HEK293 (cell line): ENCODE measurements around the gene KIF7.

Experiments used
- CTCF ChIA-PET: fragments of 350-600 bp; formaldehyde crosslinking; extraction: SDS; loops from one replicate; lab custom pipeline; 2021; ENCODE audit warnings: antibody characterized with exemption; lab: Yijun Ruan, JAX
- POLR2A ChIA-PET: fragments of 300-600 bp; formaldehyde crosslinking; extraction: SDS; loops from one replicate; lab custom pipeline; 2020; ENCODE audit warnings: antibody characterized with exemption, inconsistent platforms; lab: Yijun Ruan, JAX
- H3K27ac ChIP-seq: fragments of 200-500 bp; sonication (Bioruptor generic); 2 replicates; pipeline ENCODE4 v1.5.1; 2014; ENCODE audit warnings: low read depth, low read length, control low read depth, inconsistent platforms; ENCODE audit errors: extremely low read depth
- H3K36me3 ChIP-seq, 2 experiments: fragments of 200-500 bp in 1 of 2; sonication (Bioruptor generic) in 1 of 2; 1 replicate in 1 of 2; 2 replicates in 1 of 2; pipeline ENCODE4 v1.5.1; 2014 to 2017; ENCODE audit warnings: inconsistent platforms in 2 of 2, low read length in 2 of 2; ENCODE audit not compliant: control insufficient read depth in 2 of 2, insufficient read depth in 1 of 2
- H3K4me1 ChIP-seq: fragments of 200-500 bp; sonication (Bioruptor generic); 2 replicates; pipeline ENCODE4 v1.5.1; 2014; ENCODE audit warnings: mild to moderate bottlenecking, low read length, inconsistent platforms; ENCODE audit not compliant: control insufficient read depth, insufficient read depth
- H3K4me3 ChIP-seq: 2 replicates; pipeline ENCODE4 v1.5.1; 2011; ENCODE audit warnings: low read depth, mild to moderate bottlenecking, control low read depth, low read length, moderate library complexity
- H3K9me3 ChIP-seq: fragments of 200-500 bp; sonication (Bioruptor generic); 2 replicates; pipeline ENCODE4 v1.5.1; 2014; ENCODE audit warnings: low read depth, low read length, inconsistent platforms; ENCODE audit not compliant: control insufficient read depth, insufficient read depth
- ATF2 ChIP-seq: fragments of 450-650 bp; formaldehyde crosslinking; IDR thresholded peaks from 2 replicates; pipeline ENCODE4 v1.5.1; 2016; ENCODE audit warnings: missing biosample characterization, missing genetic modification characterization, low read depth
- BCL6B ChIP-seq: fragments of 450-650 bp; formaldehyde crosslinking; IDR thresholded peaks from 2 replicates; pipeline ENCODE4 v1.5.1; 2017; ENCODE audit warnings: missing biosample characterization, missing genetic modification characterization
- HOXC10 ChIP-seq: sonication (generic); formaldehyde crosslinking; IDR thresholded peaks from 2 replicates; pipeline ENCODE4 v1.8.1; 2023; ENCODE audit warnings: mild to moderate bottlenecking, missing genetic modification reagents
- KLF7 ChIP-seq: fragments of 450-650 bp; formaldehyde crosslinking; IDR thresholded peaks from 2 replicates; pipeline ENCODE4 v1.5.1; 2016; ENCODE audit warnings: missing biosample characterization, missing genetic modification characterization, borderline replicate concordance
- MZF1 ChIP-seq: fragments of 450-650 bp; formaldehyde crosslinking; IDR thresholded peaks from 2 replicates; pipeline ENCODE4 v1.5.1; 2017; ENCODE audit warnings: missing biosample characterization, missing genetic modification characterization, borderline replicate concordance
- REST ChIP-seq: fragments of 450-650 bp; formaldehyde crosslinking; IDR thresholded peaks from 2 replicates; pipeline ENCODE4 v1.5.1; 2016; ENCODE audit warnings: missing biosample characterization, missing genetic modification characterization
- ZBTB11 ChIP-seq: fragments of 450-650 bp; formaldehyde crosslinking; conservative IDR thresholded peaks from 2 replicates; pipeline ENCODE4 v1.5.1; 2016; ENCODE audit warnings: low read depth, missing biosample characterization, missing genetic modification characterization
- ZBTB17 ChIP-seq: fragments of 450-650 bp; formaldehyde crosslinking; IDR thresholded peaks from 2 replicates; pipeline ENCODE4 v1.5.1; 2016; ENCODE audit warnings: missing biosample characterization, missing genetic modification characterization
- ZFP3 ChIP-seq: fragments of 450-650 bp; formaldehyde crosslinking; IDR thresholded peaks from 2 replicates; pipeline ENCODE4 v1.5.1; 2016; ENCODE audit warnings: low read depth, missing biosample characterization, missing genetic modification characterization
- ZNF280C ChIP-seq: fragments of 450-650 bp; formaldehyde crosslinking; IDR thresholded peaks from 2 replicates; pipeline ENCODE4 v1.5.1; 2016; ENCODE audit warnings: missing biosample characterization, missing genetic modification characterization
- ZNF404 ChIP-seq: fragments of 450-650 bp; formaldehyde crosslinking; IDR thresholded peaks from 2 replicates; pipeline ENCODE4 v1.5.1; 2017; ENCODE audit warnings: missing biosample characterization, missing genetic modification characterization
- ZNF416 ChIP-seq: fragments of 450-650 bp; formaldehyde crosslinking; IDR thresholded peaks from 2 replicates; pipeline ENCODE4 v1.5.1; 2016; ENCODE audit warnings: missing biosample characterization, missing genetic modification characterization
- ZNF530 ChIP-seq: fragments of 450-650 bp; formaldehyde crosslinking; IDR thresholded peaks from 2 replicates; pipeline ENCODE4 v1.5.1; 2016; ENCODE audit warnings: low read depth, missing biosample characterization, missing genetic modification characterization
- ZNF621 ChIP-seq: fragments of 450-650 bp; formaldehyde crosslinking; IDR thresholded peaks from 2 replicates; pipeline ENCODE4 v1.5.1; 2017; ENCODE audit warnings: missing biosample characterization, missing genetic modification characterization
- ZNF623 ChIP-seq: fragments of 450-650 bp; formaldehyde crosslinking; IDR thresholded peaks from 2 replicates; pipeline ENCODE4 v1.5.1; 2016; ENCODE audit warnings: missing biosample characterization, missing genetic modification characterization
- ZNF624 ChIP-seq: fragments of 450-650 bp; formaldehyde crosslinking; IDR thresholded peaks from 2 replicates; pipeline ENCODE4 v1.5.1; 2017; ENCODE audit warnings: missing biosample characterization, missing genetic modification characterization
- ZNF654 ChIP-seq: fragments of 450-650 bp; formaldehyde crosslinking; IDR thresholded peaks from 2 replicates; pipeline ENCODE4 v1.5.1; 2016; ENCODE audit warnings: low read depth, missing biosample characterization, missing genetic modification characterization
- ZXDB ChIP-seq: fragments of 450-650 bp; formaldehyde crosslinking; IDR thresholded peaks from 2 replicates; pipeline ENCODE4 v1.5.1; 2016; ENCODE audit warnings: missing biosample characterization, missing genetic modification characterization

KIF7 gene

GRCh38 chr15:89685995-89686394 is 30.7 kb upstream of the KIF7 start:
- TF ChIP-seq ATF2 (tag by site-specific recombination) (no peak), REST (no peak), ZNF623 (tag by site-specific recombination) (no peak), ZNF621 (tag by site-specific recombination) (no peak), ZBTB11 (tag by site-specific recombination) (no peak), ZNF404 (no peak), ZXDB (tag by site-specific recombination) (no peak), KLF7 (tag by site-specific recombination) (no peak), ZFP3 (no peak), HOXC10 (CRISPR knock-in tag) (no peak), MZF1 (tag by site-specific recombination) (no peak), ZNF624 (tag by site-specific recombination) (no peak), ZNF530 (tag by site-specific recombination) (no peak), ZNF416 (no peak), BCL6B (tag by site-specific recombination) (no peak)
- ChIA-PET CTCF (interaction anchor here (2.3 kb wide), 1 partner anchor 13 kb away, joined by 10 read pairs; no protein-coding TSS in a partner anchor), POLR2A (interaction anchor here (0.6 kb wide), 2 partner anchors 9 to 117 kb away, joined by 4 read pairs; no protein-coding TSS in a partner anchor)
- Histone ChIP-seq H3K9me3 (no peaks in the 10 kb centered on the region), H3K27ac (no peak overlapping the region), H3K36me3 (peaks cover 15 to 35% of the 10 kb centered on the region in 2 experiments), H3K4me1 (no peaks in the 10 kb centered on the region), H3K4me3 (no peak overlapping the region)

GRCh38 chr15:89681146-89681545 is 25.9 kb upstream of the KIF7 start:
- CTCF ChIA-PET: interaction anchor here (0.8 to 1.0 kb wide), 2 partner anchors 8 to 10 kb away, joined by 4 to 6 read pairs; partner anchors contain the start of genes PEX11A and WDR93
- Histone ChIP-seq H3K4me1 (no peaks in the 10 kb centered on the region), H3K27ac (no peak overlapping the region), H3K36me3 (peaks cover 15 to 33% of the 10 kb centered on the region in 2 experiments), H3K4me3 (no peak overlapping the region), H3K9me3 (no peaks in the 10 kb centered on the region)
- TF ChIP-seq ZBTB17 (tag by site-specific recombination) (peak; percentile 91), ZNF654 (tag by site-specific recombination) (no peak), ZNF280C (tag by site-specific recombination) (no peak)
- POLR2A ChIA-PET: interaction anchor here (1.4 kb wide), 1 partner anchor 9 kb away, joined by 3 read pairs; no protein-coding TSS in a partner anchor
